ENCODE data around the gene REV3L. TPM values are rescaled to one million over a fixed set of nuclear protein-coding genes. Genes with fewer than 3 reads are reported as not detected.

Gene REV3L
- polyA plus RNA-seq, 3 donors from 2014 or later, result 0.75 to 18.3 (median 9.0) TPM

GRCh38 chr6:111423055-111423633 is 59.9 kb downstream of the REV3L start:
- Mint-ChIP-seq H3K36me3 (peaks cover under 1 to 10% (median 1%) of the 10 kb centered on the region in 3 donors), H3K4me3 (no peak overlapping the region), H3K9me3 (peaks cover 0 to 4% (median 2%) of the 10 kb centered on the region in 6 donors), H3K27ac (no peak overlapping the region), H3K27me3 (ENCODE audit: low read depth in 3 of 3) (peaks cover 0 to 2% (median 0%) of the 10 kb centered on the region in 3 donors), H3K4me1 (peaks cover 11 to 31% of the 10 kb centered on the region in 2 donors)
- DNase-seq, result no peak

- peaks cover 0 to 4% (median 0%) of the 10 kb centered on the region in 3 donors for H3K36me3 Mint-ChIP-seq
- H3K4me1 Mint-ChIP-seq, result peaks cover 3 to 12% of the 10 kb centered on the region in 2 donors
- H3K27me3 Mint-ChIP-seq (ENCODE audit: low read depth in 3 of 3), result peaks cover 0 to 2% (median 0%) of the 10 kb centered on the region in 3 donors
- H3K4me3 Mint-ChIP-seq, result no peak overlapping the region
- H3K27ac Mint-ChIP-seq, result no peak overlapping the region
- H3K9me3 Mint-ChIP-seq, result no peaks in the 10 kb centered on the region
- DNase-seq, result no peak
These were observed 63.9 kb downstream of the REV3L start for GRCh38 chr6:111418971-111419693.

- H3K9me3 Mint-ChIP-seq, result no peaks in the 10 kb centered on the region
These were observed 65.1 kb downstream of the REV3L start for GRCh38 chr6:111417946-111418345.

GRCh38 chr6:111417181-111417585 is 65.8 kb downstream of the REV3L start:
- Mint-ChIP-seq H3K27ac (no peak overlapping the region), H3K27me3 (ENCODE audit: low read depth in 3 of 3) (peaks cover 0 to under 1% (median 0%) of the 10 kb centered on the region in 3 donors), H3K4me1 (no peaks in the 10 kb centered on the region), H3K36me3 (peaks cover 0 to 4% (median 0%) of the 10 kb centered on the region in 3 donors), H3K4me3 (no peak overlapping the region), H3K9me3 (no peaks in the 10 kb centered on the region)
- DNase-seq, result no peak

More at GRCh38 chr6:111417946-111418345, 65.1 kb downstream of the REV3L start:
- Mint-ChIP-seq H3K36me3 (peaks cover 0 to 4% (median 0%) of the 10 kb centered on the region in 3 donors), H3K27me3 (ENCODE audit: low read depth in 3 of 3) (peaks cover 0 to 2% (median 0%) of the 10 kb centered on the region in 3 donors), H3K4me3 (no peak overlapping the region), H3K4me1 (peaks cover 0 to under 1% of the 10 kb centered on the region in 2 donors), H3K27ac (no peak overlapping the region)
- DNase-seq, result no peak

- peaks cover 0 to 6% of the 10 kb centered on the region in 2 donors for H3K4me1 Mint-ChIP-seq
- no peaks in the 10 kb centered on the region for H3K27me3 Mint-ChIP-seq (ENCODE audit: low read depth in 3 of 3)
- H3K27ac Mint-ChIP-seq, result no peak overlapping the region
- peaks cover 0 to 4% (median 2%) of the 10 kb centered on the region in 3 donors for H3K36me3 Mint-ChIP-seq
- H3K4me3 Mint-ChIP-seq, result no peak overlapping the region
- H3K9me3 Mint-ChIP-seq, result no peaks in the 10 kb centered on the region
- DNase-seq, result no peak
These were observed 66.5 kb downstream of the REV3L start for GRCh38 chr6:111416529-111416928.

GRCh38 chr6:111414373-111414772 is 68.6 kb downstream of the REV3L start:
- Mint-ChIP-seq H3K4me3 (no peak overlapping the region), H3K27ac (no peak overlapping the region), H3K27me3 (ENCODE audit: low read depth in 3 of 3) (no peaks in the 10 kb centered on the region), H3K36me3 (peaks cover 0 to 6% (median 3%) of the 10 kb centered on the region in 3 donors), H3K9me3 (no peaks in the 10 kb centered on the region), H3K4me1 (peaks cover 0 to 11% of the 10 kb centered on the region in 2 donors)
- DNase-seq, result no peak

GRCh38 chr6:111411978-111412566 is 70.9 kb downstream of the REV3L start:
- Mint-ChIP-seq H3K27ac (no peak overlapping the region), H3K4me1 (peaks cover under 1 to 15% of the 10 kb centered on the region in 2 donors), H3K9me3 (no peaks in the 10 kb centered on the region), H3K36me3 (peaks cover 8 to 16% (median 11%) of the 10 kb centered on the region in 3 donors), H3K27me3 (ENCODE audit: low read depth in 3 of 3) (no peaks in the 10 kb centered on the region), H3K4me3 (no peak overlapping the region)
- DNase-seq, result no peak

- Mint-ChIP-seq H3K4me1 (peaks cover 1 to 15% of the 10 kb centered on the region in 2 donors), H3K27ac (no peak overlapping the region), H3K4me3 (no peak overlapping the region), H3K9me3 (no peaks in the 10 kb centered on the region), H3K36me3 (peaks cover 10 to 18% (median 11%) of the 10 kb centered on the region in 3 donors), H3K27me3 (ENCODE audit: low read depth in 3 of 3) (no peaks in the 10 kb centered on the region)
- no peak for DNase-seq
These were observed 72.0 kb downstream of the REV3L start for GRCh38 chr6:111411046-111411445.

GRCh38 chr6:111410371-111410770 is 72.6 kb downstream of the REV3L start:
- DNase-seq, result no peak
- Mint-ChIP-seq H3K27me3 (ENCODE audit: low read depth in 3 of 3) (no peaks in the 10 kb centered on the region), H3K9me3 (no peaks in the 10 kb centered on the region), H3K4me3 (no peak overlapping the region), H3K36me3 (peaks cover 10 to 18% (median 11%) of the 10 kb centered on the region in 3 donors), H3K27ac (no peak overlapping the region), H3K4me1 (peaks cover 1 to 15% of the 10 kb centered on the region in 2 donors)

GRCh38 chr6:111409430-111409829 is 73.6 kb downstream of the REV3L start:
- no peak overlapping the region for H3K27ac Mint-ChIP-seq
- H3K36me3 Mint-ChIP-seq, result peaks cover 10 to 19% (median 14%) of the 10 kb centered on the region in 3 donors
- peaks cover 1 to 15% of the 10 kb centered on the region in 2 donors for H3K4me1 Mint-ChIP-seq
- no peaks in the 10 kb centered on the region for H3K27me3 Mint-ChIP-seq (ENCODE audit: low read depth in 3 of 3)
- DNase-seq, result no peak
- H3K4me3 Mint-ChIP-seq, result no peak overlapping the region
- no peaks in the 10 kb centered on the region for H3K9me3 Mint-ChIP-seq

- H3K4me3 Mint-ChIP-seq, result no peak overlapping the region
- H3K9me3 Mint-ChIP-seq, result no peaks in the 10 kb centered on the region
- H3K27ac Mint-ChIP-seq, result peak overlapping the region in 1 of 6 donors; percentile 37
- H3K27me3 Mint-ChIP-seq (ENCODE audit: low read depth in 3 of 3), result no peaks in the 10 kb centered on the region
- peaks cover 10 to 29% (median 28%) of the 10 kb centered on the region in 3 donors for H3K36me3 Mint-ChIP-seq
- no peak for DNase-seq
- peaks cover 1 to 15% of the 10 kb centered on the region in 2 donors for H3K4me1 Mint-ChIP-seq
These were observed 75.3 kb downstream of the REV3L start for GRCh38 chr6:111407686-111408085.

GRCh38 chr6:111406200-111406721 is 76.8 kb downstream of the REV3L start:
- Mint-ChIP-seq H3K27ac (peak overlapping the region in 2 of 6 donors; percentile 15 to 19), H3K4me3 (no peak overlapping the region), H3K36me3 (peaks cover 11 to 33% (median 32%) of the 10 kb centered on the region in 3 donors), H3K9me3 (no peaks in the 10 kb centered on the region), H3K27me3 (ENCODE audit: low read depth in 3 of 3) (no peaks in the 10 kb centered on the region), H3K4me1 (peaks cover 1 to 9% of the 10 kb centered on the region in 2 donors)
- no peak for DNase-seq

- H3K9me3 Mint-ChIP-seq, result no peaks in the 10 kb centered on the region
- H3K27me3 Mint-ChIP-seq (ENCODE audit: low read depth in 3 of 3), result no peaks in the 10 kb centered on the region
- H3K27ac Mint-ChIP-seq, result no peak overlapping the region
- peaks cover 17 to 39% (median 36%) of the 10 kb centered on the region in 3 donors for H3K36me3 Mint-ChIP-seq
- H3K4me3 Mint-ChIP-seq, result no peak overlapping the region
- no peak for DNase-seq
- H3K4me1 Mint-ChIP-seq, result peaks cover 0 to 1% of the 10 kb centered on the region in 2 donors
These were observed 79.6 kb downstream of the REV3L start for GRCh38 chr6:111403388-111403787.

GRCh38 chr6:111399626-111400025 is 83.4 kb downstream of the REV3L start:
- DNase-seq, result no peak
- H3K36me3 Mint-ChIP-seq, result peaks cover 16 to 41% (median 37%) of the 10 kb centered on the region in 3 donors
- no peak overlapping the region for H3K27ac Mint-ChIP-seq
- no peak overlapping the region for H3K4me3 Mint-ChIP-seq
- H3K9me3 Mint-ChIP-seq, result no peaks in the 10 kb centered on the region
- H3K4me1 Mint-ChIP-seq, result no peaks in the 10 kb centered on the region
- H3K27me3 Mint-ChIP-seq (ENCODE audit: low read depth in 3 of 3), result no peaks in the 10 kb centered on the region
